Measurements from ENCODE around the gene EMILIN3.

The EMILIN3 gene

GRCh38 chr20:41345729-41346067, 20.9 kb downstream of the EMILIN3 start:
- no peak overlapping the region for H3K18ac ChIP-seq (ENCODE audit: low read length)
- H3K4me3 ChIP-seq (ENCODE audit: low read length) = no peak overlapping the region
- no peak overlapping the region for H2BK15ac ChIP-seq (replicated peaks; ENCODE audit: low read depth)
- H2BK5ac ChIP-seq (ENCODE audit: low read length) = no peak overlapping the region
- H4K8ac ChIP-seq (ENCODE audit: low read depth, low read length) = no peak overlapping the region
- H3K56ac ChIP-seq (ENCODE audit: low read length) = peak overlapping the region; percentile 34
- WGBS (ENCODE audit: extremely low coverage, insufficient coverage, low lambda C conversion rate) = no CpG with 5 or more reads among the region's 17 CpGs
- no peaks in the 10 kb centered on the region for H3K27me3 ChIP-seq (ENCODE audit: insufficient read depth, low read length, poor library complexity)
- peaks cover 2% of the 10 kb centered on the region for H3K4me1 ChIP-seq (ENCODE audit: control insufficient read depth, low read depth, low read length)
- H3K79me2 ChIP-seq (ENCODE audit: control insufficient read depth, insufficient read depth, low read length) = no peaks in the 10 kb centered on the region
- H3K27ac ChIP-seq (ENCODE audit: low read depth, low read length) = no peak overlapping the region
- no peaks in the 10 kb centered on the region for H3K36me3 ChIP-seq (ENCODE audit: control insufficient read depth, insufficient read depth, low read length)
- no peak overlapping the region for H2AK5ac ChIP-seq (ENCODE audit: low read length)
- no peak overlapping the region for H2BK120ac ChIP-seq (ENCODE audit: low read depth, low read length)
- no peak overlapping the region for H4K5ac ChIP-seq (ENCODE audit: low read length)
- no peak overlapping the region for H3K4me2 ChIP-seq (ENCODE audit: low read length)
- no peaks in the 10 kb centered on the region for H3K79me1 ChIP-seq (ENCODE audit: low read length)
- H3K4ac ChIP-seq (ENCODE audit: low read depth, low read length) = no peak overlapping the region
- DNase-seq = no peak
- H3K23ac ChIP-seq (ENCODE audit: low read length) = no peak overlapping the region
- H3K9ac ChIP-seq (ENCODE audit: low read length) = no peak overlapping the region

DNA sequence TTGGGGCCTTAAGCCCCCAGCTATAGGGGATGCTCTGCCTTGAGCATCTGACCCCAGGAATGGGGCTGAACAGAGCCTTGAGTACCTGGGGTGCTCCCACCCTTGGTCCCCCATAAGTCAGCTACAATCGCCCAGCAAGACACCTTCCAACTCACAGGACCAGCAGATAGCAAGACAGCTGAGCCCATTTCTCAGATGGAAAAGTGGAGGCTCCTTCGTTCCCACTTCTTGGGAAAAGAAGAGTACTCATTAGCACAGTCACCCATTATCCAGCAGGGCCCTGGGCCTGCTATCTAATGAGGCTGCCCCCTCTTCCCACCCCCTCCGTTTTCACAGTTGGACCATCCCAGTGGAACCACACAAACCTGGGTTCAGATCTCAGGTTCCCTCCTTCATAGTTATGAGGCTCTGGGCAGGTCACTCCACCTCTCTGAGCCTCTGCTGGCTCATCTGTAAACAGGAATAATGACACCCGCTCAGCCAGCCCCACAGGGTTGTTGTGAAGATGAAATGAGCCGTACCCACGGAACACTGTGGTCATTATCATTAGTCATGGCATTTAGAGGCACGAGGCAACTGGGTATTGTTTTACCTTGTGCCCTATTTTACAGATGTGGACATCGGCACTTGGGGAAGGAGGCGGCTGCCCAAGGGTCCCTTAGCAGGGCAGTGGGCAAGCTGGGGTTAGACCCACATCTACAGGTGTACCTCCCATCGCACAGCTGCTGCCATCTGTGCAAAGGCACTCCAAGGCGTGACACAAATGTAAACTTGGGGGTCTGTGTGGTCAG, 21.5 kb downstream of the EMILIN3 start:
- no peak overlapping the region for H3K4me3 ChIP-seq (ENCODE audit: low read length)
- no peak overlapping the region for H2BK15ac ChIP-seq (replicated peaks; ENCODE audit: low read depth)
- H3K23ac ChIP-seq (ENCODE audit: low read length) = no peak overlapping the region

DNA sequence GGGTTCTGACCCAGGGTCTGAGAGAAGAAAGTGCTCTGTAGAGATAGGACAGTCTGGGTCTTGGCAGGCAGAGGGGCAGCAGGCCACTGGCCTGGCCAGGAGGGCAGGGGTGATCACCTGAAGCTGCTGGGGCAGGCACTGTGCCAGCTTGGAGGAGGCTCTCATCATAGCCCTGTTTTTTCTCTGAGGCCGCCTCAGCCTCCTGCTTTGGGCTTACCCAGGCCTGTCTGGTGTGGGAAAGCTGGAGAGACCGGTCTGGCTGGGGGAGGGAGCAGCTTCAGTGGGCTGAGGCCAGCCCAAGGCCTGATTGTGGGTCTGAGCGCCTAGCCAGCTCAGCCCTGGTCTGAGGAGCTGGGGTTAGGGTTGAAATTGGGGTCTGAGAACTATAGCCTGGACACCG, 22.1 kb downstream of the EMILIN3 start:
- H3K79me2 ChIP-seq (ENCODE audit: control insufficient read depth, insufficient read depth, low read length) = no peaks in the 10 kb centered on the region
- no peak for DNase-seq
- no peak overlapping the region for H3K4me3 ChIP-seq (ENCODE audit: low read length)

More for the DNA sequence above, 21.5 kb downstream of the EMILIN3 start:
- Histone ChIP-seq H4K5ac (ENCODE audit: low read length) (no peak overlapping the region), H3K27me3 (ENCODE audit: insufficient read depth, low read length, poor library complexity) (no peaks in the 10 kb centered on the region), H3K4me1 (ENCODE audit: control insufficient read depth, low read depth, low read length) (peaks cover 2% of the 10 kb centered on the region), H4K8ac (ENCODE audit: low read depth, low read length) (no peak overlapping the region), H2BK120ac (ENCODE audit: low read depth, low read length) (no peak overlapping the region), H2AK5ac (ENCODE audit: low read length) (no peak overlapping the region), H3K79me1 (ENCODE audit: low read length) (no peaks in the 10 kb centered on the region), H3K27ac (ENCODE audit: low read depth, low read length) (no peak overlapping the region), H3K36me3 (ENCODE audit: control insufficient read depth, insufficient read depth, low read length) (no peaks in the 10 kb centered on the region), H3K4me2 (ENCODE audit: low read length) (no peak overlapping the region), H3K18ac (ENCODE audit: low read length) (no peak overlapping the region), H3K56ac (ENCODE audit: low read length) (no peak overlapping the region), H3K4ac (ENCODE audit: low read depth, low read length) (no peak overlapping the region), H3K9ac (ENCODE audit: low read length) (no peak overlapping the region), H3K79me2 (ENCODE audit: control insufficient read depth, insufficient read depth, low read length) (no peaks in the 10 kb centered on the region), H2BK5ac (ENCODE audit: low read length) (no peak overlapping the region)
- no CpG with 5 or more reads among the region's 11 CpGs for WGBS (ENCODE audit: extremely low coverage, insufficient coverage, low lambda C conversion rate)
- no peak for DNase-seq

GRCh38 chr20:41342474-41343464, 23.8 kb downstream of the EMILIN3 start:
- no peak overlapping the region for H2BK5ac ChIP-seq (ENCODE audit: low read length)
- no peak overlapping the region for H3K9ac ChIP-seq (ENCODE audit: low read length)
- H3K79me1 ChIP-seq (ENCODE audit: low read length) = no peaks in the 10 kb centered on the region
- no peak overlapping the region for H3K18ac ChIP-seq (ENCODE audit: low read length)
- no peak overlapping the region for H3K27ac ChIP-seq (ENCODE audit: low read depth, low read length)
- H2BK15ac ChIP-seq (replicated peaks; ENCODE audit: low read depth) = no peak overlapping the region
- no peak overlapping the region for H2AK5ac ChIP-seq (ENCODE audit: low read length)
- no peak overlapping the region for H2BK120ac ChIP-seq (ENCODE audit: low read depth, low read length)
- no peak overlapping the region for H3K4me3 ChIP-seq (ENCODE audit: low read length)
- H3K36me3 ChIP-seq (ENCODE audit: control insufficient read depth, insufficient read depth, low read length) = no peaks in the 10 kb centered on the region
- H3K4me2 ChIP-seq (ENCODE audit: low read length) = no peak overlapping the region
- no peak overlapping the region for H4K8ac ChIP-seq (ENCODE audit: low read depth, low read length)
- H3K56ac ChIP-seq (ENCODE audit: low read length) = no peak overlapping the region
- no peak overlapping the region for H4K5ac ChIP-seq (ENCODE audit: low read length)
- H3K23ac ChIP-seq (ENCODE audit: low read length) = peak overlapping the region; percentile 4
- H3K27me3 ChIP-seq (ENCODE audit: insufficient read depth, low read length, poor library complexity) = peaks cover 2% of the 10 kb centered on the region
- no CpG with 5 or more reads among the region's 9 CpGs for WGBS (ENCODE audit: extremely low coverage, insufficient coverage, low lambda C conversion rate)
- no peak overlapping the region for H3K4ac ChIP-seq (ENCODE audit: low read depth, low read length)
- H3K79me2 ChIP-seq (ENCODE audit: control insufficient read depth, insufficient read depth, low read length) = no peaks in the 10 kb centered on the region
- peaks cover 5% of the 10 kb centered on the region for H3K4me1 ChIP-seq (ENCODE audit: control insufficient read depth, low read depth, low read length)
- no peak for DNase-seq

More for the DNA sequence above, 22.1 kb downstream of the EMILIN3 start:
- Histone ChIP-seq H3K4me1 (ENCODE audit: control insufficient read depth, low read depth, low read length) (peaks cover 4% of the 10 kb centered on the region), H2BK5ac (ENCODE audit: low read length) (no peak overlapping the region), H3K4ac (ENCODE audit: low read depth, low read length) (no peak overlapping the region), H3K56ac (ENCODE audit: low read length) (no peak overlapping the region), H3K4me2 (ENCODE audit: low read length) (no peak overlapping the region), H3K36me3 (ENCODE audit: control insufficient read depth, insufficient read depth, low read length) (no peaks in the 10 kb centered on the region), H4K8ac (ENCODE audit: low read depth, low read length) (no peak overlapping the region), H3K9ac (ENCODE audit: low read length) (no peak overlapping the region), H2BK120ac (ENCODE audit: low read depth, low read length) (no peak overlapping the region), H2AK5ac (ENCODE audit: low read length) (no peak overlapping the region), H3K18ac (ENCODE audit: low read length) (no peak overlapping the region), H3K27me3 (ENCODE audit: insufficient read depth, low read length, poor library complexity) (no peaks in the 10 kb centered on the region), H3K79me1 (ENCODE audit: low read length) (no peaks in the 10 kb centered on the region), H4K5ac (ENCODE audit: low read length) (no peak overlapping the region), H3K23ac (ENCODE audit: low read length) (no peak overlapping the region), H3K27ac (ENCODE audit: low read depth, low read length) (no peak overlapping the region), H2BK15ac (replicated peaks; ENCODE audit: low read depth) (no peak overlapping the region)
- no CpG with 5 or more reads among the region's 4 CpGs for WGBS (ENCODE audit: extremely low coverage, insufficient coverage, low lambda C conversion rate)

DNA sequence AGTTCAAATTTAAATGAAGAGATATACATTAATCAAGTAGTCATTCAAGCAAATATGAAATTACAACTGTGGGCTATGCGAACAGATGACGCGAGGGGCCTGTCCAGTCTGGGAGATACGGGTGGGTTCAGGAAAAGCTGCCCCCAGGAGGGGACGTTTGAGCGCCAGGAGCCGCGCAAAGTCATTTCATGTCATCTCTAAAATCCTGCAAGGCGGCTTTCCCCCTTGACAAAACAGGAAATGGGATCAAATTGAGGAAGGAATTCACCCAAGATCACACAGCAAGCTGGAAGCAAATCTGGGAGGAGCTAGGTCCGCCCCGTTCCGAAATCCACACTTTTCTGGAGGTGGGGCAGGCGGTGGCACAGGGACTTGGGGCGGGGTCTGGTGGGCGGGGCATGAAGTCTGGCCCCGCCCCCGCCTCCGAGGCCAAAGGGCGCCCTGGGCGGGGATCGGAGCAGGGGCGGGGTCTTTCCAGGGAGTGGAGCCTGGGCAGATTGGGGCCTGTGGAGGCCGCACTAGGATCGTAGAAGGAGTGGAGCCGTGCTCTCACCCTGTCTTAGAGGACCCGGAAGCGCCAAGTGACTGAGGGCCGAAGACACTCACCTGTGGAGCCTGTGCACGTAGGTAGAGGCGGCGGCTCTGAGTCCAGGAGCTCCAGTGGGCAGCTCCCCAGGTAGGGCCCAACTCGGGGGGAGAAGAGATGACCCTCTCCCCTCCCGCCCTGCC, 26.1 kb downstream of the EMILIN3 start, which contains the start of gene LPIN3:
TSS of gene LPIN3 (plus strand) at position 495 of the 729 bp plus-strand sequence. CDS start 4,983 bp downstream, outside the sequence.
- Histone ChIP-seq H3K4ac (ENCODE audit: low read depth, low read length) (peak within 1 kb of the TSS; percentile 18), H3K18ac (ENCODE audit: low read length) (peak within 1 kb of the TSS; percentile 17), H4K5ac (ENCODE audit: low read length) (no peak within 1 kb of the TSS), H3K23ac (ENCODE audit: low read length) (no peak within 1 kb of the TSS), H2BK15ac (replicated peaks; ENCODE audit: low read depth) (no peak within 1 kb of the TSS), H4K8ac (ENCODE audit: low read depth, low read length) (peak within 1 kb of the TSS; percentile 7), H3K27me3 (ENCODE audit: insufficient read depth, low read length, poor library complexity) (peaks cover 2% of the 10 kb centered on the region), H2BK120ac (ENCODE audit: low read depth, low read length) (no peak within 1 kb of the TSS), H3K4me1 (ENCODE audit: control insufficient read depth, low read depth, low read length) (peaks cover 5% of the 10 kb centered on the region), H3K4me3 (ENCODE audit: low read length) (peak within 1 kb of the TSS; percentile 34), H3K79me2 (ENCODE audit: control insufficient read depth, insufficient read depth, low read length) (no peaks in the 10 kb centered on the region), H3K9ac (ENCODE audit: low read length) (peak within 1 kb of the TSS; percentile 64), H3K56ac (ENCODE audit: low read length) (peak within 1 kb of the TSS; percentile 88), H3K79me1 (ENCODE audit: low read length) (no peaks in the 10 kb centered on the region), H3K4me2 (ENCODE audit: low read length) (peak within 1 kb of the TSS; percentile 78), H2AK5ac (ENCODE audit: low read length) (peak within 1 kb of the TSS; percentile 7), H3K36me3 (ENCODE audit: control insufficient read depth, insufficient read depth, low read length) (no peaks in the 10 kb centered on the region), H2BK5ac (ENCODE audit: low read length) (no peak within 1 kb of the TSS), H3K27ac (ENCODE audit: low read depth, low read length) (no peak within 1 kb of the TSS)
- no CpG with 5 or more reads among the region's 33 CpGs for WGBS (ENCODE audit: extremely low coverage, insufficient coverage, low lambda C conversion rate)
- DNase-seq = peak; percentile 97
